H1 (cell line): ENCODE results near the gene NRXN2. TPM values are rescaled to one million over a fixed set of nuclear protein-coding genes. Genes with fewer than 3 reads are reported as not detected.

Experiments used
- CTCF ChIA-PET: fragments of 300-600 bp; sonication (Branson Sonifier 250); formaldehyde crosslinking; loops from one replicate; lab custom pipeline; 2021; ENCODE audit not compliant: partially characterized antibody; lab: Charles Lee
- POLR2A ChIA-PET: fragments of 300-600 bp; sonication (Branson Sonifier 250); formaldehyde crosslinking; loops from one replicate; lab custom pipeline; 2021; ENCODE audit warnings: inconsistent platforms; ENCODE audit not compliant: partially characterized antibody; lab: Charles Lee
- DNase-seq, 2 experiments: peaks; one replicate each; pipeline versions ENCODE4 v3.0.0 to v3.0.0-alpha.2; 2010 to 2022; ENCODE audit warnings: low spot score in 2 of 2, low read depth in 1 of 2, mixed read lengths in 1 of 2
- FAIRE-seq: peaks from 2 replicates; lab custom pipeline; 2011; peaks lifted over from hg19 to GRCh38; lab: Jason Lieb, UNC
- H2AFZ ChIP-seq: 2 replicates; pipeline ENCODE4 v1.8.1; 2012; ENCODE audit warnings: low read length, inconsistent platforms
- H2AK5ac ChIP-seq: 2 replicates; pipeline ENCODE4 v1.6.1; 2013; ENCODE audit warnings: low read depth, low read length
- H2BK120ac ChIP-seq: replicated peaks from 2 replicates; pipeline ENCODE3; 2013; ENCODE audit warnings: low read depth, low read length, inconsistent platforms
- H2BK12ac ChIP-seq: 2 replicates; pipeline ENCODE4 v1.6.1; 2013; ENCODE audit warnings: low read depth, low read length
- H2BK15ac ChIP-seq: 2 replicates; pipeline ENCODE4 v1.6.1; 2013; ENCODE audit warnings: low read length
- H2BK20ac ChIP-seq: 2 replicates; pipeline ENCODE4 v1.6.1; 2013; ENCODE audit warnings: low read length
- H2BK5ac ChIP-seq: 2 replicates; pipeline ENCODE4 v1.6.1; 2013; ENCODE audit warnings: low read depth, low read length
- H3K14ac ChIP-seq: 2 replicates; pipeline ENCODE4 v1.6.1; 2013; ENCODE audit warnings: inconsistent platforms; ENCODE audit not compliant: insufficient read length
- H3K18ac ChIP-seq: 2 replicates; pipeline ENCODE4 v1.6.1; 2013; ENCODE audit warnings: low read length; ENCODE audit errors: extremely low read depth
- H3K23ac ChIP-seq: 2 replicates; pipeline ENCODE4 v1.6.1; 2013; ENCODE audit warnings: inconsistent platforms; ENCODE audit not compliant: insufficient read length
- H3K23me2 ChIP-seq: 2 replicates; pipeline ENCODE4 v1.6.1; 2013; ENCODE audit warnings: low read depth, low read length
- H3K27ac ChIP-seq: 2 replicates; pipeline ENCODE4 v1.6.1; 2011; ENCODE audit warnings: low read depth, low read length, inconsistent platforms
- H3K27me3 ChIP-seq, 4 experiments: replicated peaks in 1 of 4; 1 replicate in 1 of 4; 2 replicates in 3 of 4; pipeline versions ENCODE4 v1.6.1 to v1.8.1; 2011 to 2013; ENCODE audit warnings: low read length in 3 of 4, mild to moderate bottlenecking in 3 of 4, inconsistent platforms in 2 of 4, mixed read lengths in 2 of 4, moderate library complexity in 1 of 4; ENCODE audit not compliant: control insufficient read depth in 3 of 4, insufficient read depth in 3 of 4; ENCODE audit errors: extremely low read depth in 1 of 4
- H3K36me3 ChIP-seq, 4 experiments: 2 replicates each; pipeline versions ENCODE4 v1.6.1 to v1.8.1; 2011 to 2013; ENCODE audit warnings: mild to moderate bottlenecking in 4 of 4, low read length in 3 of 4, moderate library complexity in 2 of 4, control low read depth in 1 of 4, inconsistent platforms in 1 of 4; ENCODE audit not compliant: insufficient read depth in 4 of 4, control insufficient read depth in 2 of 4
- H3K4ac ChIP-seq: replicated peaks from 2 replicates; pipeline ENCODE3; 2013; ENCODE audit warnings: low read length, low read depth, mixed read lengths, inconsistent platforms; ENCODE audit not compliant: insufficient read length
- H3K4me1 ChIP-seq, 4 experiments: replicated peaks in 1 of 4; 1 replicate in 1 of 4; 2 replicates in 3 of 4; pipeline versions ENCODE4 v1.6.1 to v1.8.1; 2011 to 2013; ENCODE audit warnings: low read length in 3 of 4, inconsistent platforms in 2 of 4, mixed read lengths in 1 of 4; ENCODE audit not compliant: insufficient read depth in 4 of 4, control insufficient read depth in 3 of 4
- H3K4me2 ChIP-seq, 2 experiments: 2 replicates each; pipeline versions ENCODE4 v1.6.1 to v1.8.1; 2011 to 2013; ENCODE audit warnings: low read depth in 2 of 2, low read length in 2 of 2, control low read depth in 1 of 2, inconsistent platforms in 1 of 2, mild to moderate bottlenecking in 1 of 2; ENCODE audit not compliant: insufficient read depth in 1 of 2
- H3K4me3 ChIP-seq, 4 experiments: fragments of 200-600, 300-600 bp in 1 of 4; sonication (generic), shearing (Covaris generic), sonication (Bioruptor Twin) in 1 of 4; 2 replicates each; pipeline versions ENCODE4 v1.5.1 to v1.8.1; 2011 to 2016; ENCODE audit warnings: low read length in 4 of 4, low read depth in 3 of 4, control low read depth in 2 of 4, inconsistent platforms in 2 of 4, mild to moderate bottlenecking in 2 of 4, mixed read lengths in 1 of 4, moderate library complexity in 1 of 4; ENCODE audit not compliant: insufficient read depth in 2 of 4; ENCODE audit errors: extremely low read depth in 1 of 4
- H3K56ac ChIP-seq: replicated peaks from 2 replicates; pipeline ENCODE3; 2013; ENCODE audit warnings: low read depth, mild to moderate bottlenecking, mixed read lengths, low read length, inconsistent platforms; ENCODE audit not compliant: insufficient read length
- H3K79me1 ChIP-seq: 2 replicates; pipeline ENCODE4 v1.6.1; 2013; ENCODE audit warnings: low read depth, low read length, control low read depth
- H3K79me2 ChIP-seq, 2 experiments: 2 replicates each; pipeline versions ENCODE4 v1.6.1 to v1.8.1; 2012 to 2013; ENCODE audit warnings: low read length in 2 of 2, mild to moderate bottlenecking in 2 of 2, inconsistent platforms in 1 of 2; ENCODE audit not compliant: insufficient read depth in 2 of 2, control insufficient read depth in 1 of 2
- H3K9ac ChIP-seq, 4 experiments: replicated peaks in 1 of 4; 1 replicate in 1 of 4; 2 replicates in 3 of 4; pipeline versions ENCODE4 v1.6.1 to v1.8.1; 2011 to 2013; ENCODE audit warnings: low read depth in 3 of 4, low read length in 3 of 4, control low read depth in 2 of 4, mild to moderate bottlenecking in 2 of 4, moderate library complexity in 2 of 4, inconsistent platforms in 1 of 4; ENCODE audit errors: extremely low read depth in 1 of 4
- H3K9me3 ChIP-seq, 2 experiments: 2 replicates each; pipeline versions ENCODE4 v1.6.1 to v1.8.1; 2012 to 2013; ENCODE audit warnings: mild to moderate bottlenecking in 2 of 2, moderate library complexity in 2 of 2, control low read depth in 1 of 2, inconsistent platforms in 1 of 2, low read depth in 1 of 2, low read length in 1 of 2, mixed read lengths in 1 of 2; ENCODE audit not compliant: insufficient read depth in 2 of 2
- H4K20me1 ChIP-seq, 2 experiments: replicated peaks in 1 of 2; 2 replicates each; pipeline versions ENCODE3 to v1.8.1; 2011 to 2013; ENCODE audit warnings: inconsistent platforms in 2 of 2, low read length in 2 of 2, mild to moderate bottlenecking in 1 of 2; ENCODE audit not compliant: insufficient read depth in 2 of 2, control insufficient read depth in 1 of 2
- H4K5ac ChIP-seq: 2 replicates; pipeline ENCODE4 v1.6.1; 2013; ENCODE audit warnings: low read length, low read depth, mixed read lengths, inconsistent platforms; ENCODE audit not compliant: insufficient read length
- H4K8ac ChIP-seq: 2 replicates; pipeline ENCODE4 v1.8.0; 2013; ENCODE audit warnings: mild to moderate bottlenecking, moderate library complexity, low read length, inconsistent platforms; ENCODE audit not compliant: insufficient read depth; ENCODE audit errors: extremely low read depth
- H4K91ac ChIP-seq: replicated peaks from 2 replicates; pipeline ENCODE3; 2013; ENCODE audit warnings: low read length, mixed read lengths, inconsistent platforms; ENCODE audit not compliant: insufficient read length
- CBX5 ChIP-seq: fragments of 300-800, 300-1000 bp; sonication (generic); IDR thresholded peaks from 2 replicates; pipeline ENCODE4 v1.7.1; 2016; ENCODE audit warnings: antibody characterized with exemption, low read length, low read depth
- CEBPB ChIP-seq: IDR thresholded peaks from 2 replicates; pipeline ENCODE4 v1.6.1; 2012; ENCODE audit warnings: low read depth, low read length
- CTBP2 ChIP-seq: IDR thresholded peaks from 2 replicates; pipeline ENCODE4 v1.7.0; 2011; ENCODE audit warnings: borderline replicate concordance, mild to moderate bottlenecking, moderate library complexity, mixed read lengths, low read length; ENCODE audit not compliant: insufficient read depth, insufficient read length
- FOSL1 ChIP-seq: IDR thresholded peaks from 2 replicates; pipeline ENCODE4 v1.6.1; 2011; ENCODE audit warnings: mild to moderate bottlenecking, low read depth, low read length, moderate library complexity; ENCODE audit not compliant: insufficient read depth
- POLR2A ChIP-seq, 2 experiments: IDR thresholded peaks; 1 replicate in 1 of 2; 2 replicates in 1 of 2; pipeline ENCODE4 v1.6.1; 2011; ENCODE audit warnings: low read depth in 2 of 2, low read length in 2 of 2, mild to moderate bottlenecking in 2 of 2; ENCODE audit errors: control extremely low read depth in 1 of 2
- SP4 ChIP-seq: IDR thresholded peaks from 2 replicates; pipeline ENCODE4 v1.6.1; 2012; ENCODE audit warnings: low read length, inconsistent platforms
- ZNF274 ChIP-seq: IDR thresholded peaks from 2 replicates; pipeline ENCODE4 v1.7.0; 2012; ENCODE audit warnings: low read length, borderline replicate concordance; ENCODE audit errors: extremely low read depth
- WGBS, 2 experiments: shearing (Covaris generic) in 1 of 2; methylation state at CpG; one replicate each; pipeline versions ENCODE4 v1.1.6 to v1.1.7; 2013 to 2015; ENCODE audit warnings: low lambda C conversion rate in 2 of 2, mixed read lengths in 2 of 2, inconsistent platforms in 1 of 2, low coverage in 1 of 2, missing lambda C conversion rate in 1 of 2; ENCODE audit not compliant: insufficient replicate concordance in 2 of 2, insufficient coverage in 1 of 2, insufficient read length in 1 of 2; ENCODE audit errors: extremely low coverage in 1 of 2, missing lambda C conversion rate in 1 of 2; 5-methylcytosine and 5-hydroxymethylcytosine counted together
- polyA plus RNA-seq, 7 experiments: library from polyadenylated mRNA; depleted of rRNA in 3 of 7; stranded (reverse) in 5 of 7; unstranded in 2 of 7; fragments of >200 nt in 5 of 7; fragments of 200-250 nt in 2 of 7; gene quantifications; 1 replicate in 5 of 7; 2 replicates in 1 of 7; 4 replicates in 1 of 7; pipeline versions ENCODE4 v1.2.1 to v1.2.3, GENCODE V29; 2011 to 2013; ENCODE audit warnings: missing spikeins in 2 of 7, mixed read lengths in 2 of 7
- total RNA-seq: library from RNA; stranded (reverse); fragmentation: NEBNext Ultra II Directional; extraction: Animal tissue kit (Norgen Biotek cat#: 25700); gene quantifications from 2 replicates; pipeline ENCODE4 v1.2.1, GENCODE V29; 2021

Gene NRXN2
- total and polyA plus RNA-seq, 2 of the 8 experiments (the other 6 are each of a cell fraction or from before 2014, with no cell fraction given), result 1.3 to 11.5 TPM

GRCh38 chr11:64598106-64598796, 124.7 kb downstream of the NRXN2 start:
- Histone ChIP-seq H3K9me3 (peaks cover 0 to 4% of the 10 kb centered on the region in 2 experiments; a peak in 2 of 4 replicates), H3K4me2 (no peak overlapping the region), H3K4ac (no peak overlapping the region), H3K79me2 (no peaks in the 10 kb centered on the region), H4K20me1 (peaks cover 0 to 11% of the 10 kb centered on the region in 2 experiments), H3K23ac (no peak overlapping the region), H3K56ac (no peak overlapping the region), H3K4me1 (no peaks in the 10 kb centered on the region), H2BK5ac (no peak overlapping the region), H3K9ac (no peak overlapping the region), H3K36me3 (no peaks in the 10 kb centered on the region), H3K14ac (no peak overlapping the region), H2BK120ac (no peak overlapping the region), H3K79me1 (no peaks in the 10 kb centered on the region), H4K5ac (no peak overlapping the region), H4K8ac (no peak overlapping the region), H2BK12ac (no peak overlapping the region), H2AK5ac (no peak overlapping the region), H2BK15ac (no peak overlapping the region), H3K27ac (no peak overlapping the region), H2AFZ (no peak overlapping the region), H2BK20ac (no peak overlapping the region), H3K4me3 (no peak overlapping the region), H3K27me3 (peaks cover 0 to 3% (median 1%) of the 10 kb centered on the region in 4 experiments; a peak in 3 of 7 replicates), H4K91ac (no peak overlapping the region), H3K18ac (no peak overlapping the region), H3K23me2 (peaks cover 21% of the 10 kb centered on the region; the same call in 1 of the 2 replicates)
- FAIRE-seq (no peak), DNase-seq (no peak)
- no peak for TF ChIP-seq CEBPB
- no peak for TF ChIP-seq CBX5
- no peak for TF ChIP-seq FOSL1
- no peak for TF ChIP-seq ZNF274
- no peak for TF ChIP-seq SP4
- no peak for TF ChIP-seq CTBP2
- TF ChIP-seq POLR2A (IDR thresholded peaks at IDR 0.05; ENCODE audit: control extremely low read depth in 1 of 2, low read depth in 2 of 2, low read length in 2 of 2), result no peak
- CTCF ChIA-PET, result interaction anchor here (0.9 to 1.9 kb wide), 4 partner anchors 23 to 95 kb away, joined by 3 to 7 read pairs (median 3); no protein-coding TSS in a partner anchor
- POLR2A ChIA-PET, result no interaction called here
- 82% methylated on average over 11 of the region's 12 CpGs; no CpG with 5 or more reads in 1 of the 2 experiments for WGBS, 2 experiments
